Measurements from ENCODE around the gene CNTN4.

The CNTN4 gene

DNA sequence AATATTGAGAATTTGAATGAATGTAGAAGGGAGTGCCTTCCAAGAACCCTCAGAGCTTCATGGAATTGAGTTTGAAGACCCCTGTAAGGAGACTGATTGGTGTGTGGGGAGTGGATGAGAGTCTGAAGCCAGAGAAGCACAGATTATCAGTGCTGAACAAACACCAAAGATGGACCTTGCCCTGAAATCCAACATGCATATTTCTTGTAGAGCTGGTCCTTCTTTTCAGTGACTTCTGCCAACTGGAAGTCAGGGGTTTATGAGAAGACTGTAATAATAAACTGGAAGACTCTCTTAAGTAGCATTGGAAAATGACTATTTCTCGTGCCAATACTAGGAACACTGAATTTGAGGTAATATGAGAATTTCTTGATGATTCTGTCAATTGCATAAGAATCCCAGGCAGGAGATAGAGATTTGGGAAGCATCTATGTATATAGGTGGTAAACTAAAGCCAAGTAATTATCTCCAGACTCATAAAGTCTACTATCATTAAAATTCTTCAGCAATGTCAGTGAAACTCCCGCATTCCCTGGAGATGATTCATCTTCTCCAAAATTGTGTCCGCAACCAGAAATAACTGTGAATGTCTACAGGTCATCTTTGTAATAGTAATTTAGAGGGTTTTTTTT lies 797.8 kb downstream of the CNTN4 start:
- Histone ChIP-seq H3K36me3 (replicated peaks; ENCODE audit: insufficient read depth, low read length) (no peaks in the 10 kb centered on the region), H3K4me1 (ENCODE audit: low read length) (no peaks in the 10 kb centered on the region), H3K9ac (ENCODE audit: low read length) (no peak overlapping the region), H3K9me2 (replicated peaks; ENCODE audit: insufficient read depth, low read length) (no peaks in the 10 kb centered on the region), H3K4me2 (ENCODE audit: low read depth, low read length) (no peak overlapping the region), H3K27me3 (replicated peaks; ENCODE audit: insufficient read depth, low read length) (no peaks in the 10 kb centered on the region), H3K27ac (ENCODE audit: low read length) (no peak overlapping the region), H3K4me3 (ENCODE audit: low read length) (no peak overlapping the region), H3F3A (ENCODE audit: insufficient read depth, low read length) (no peaks in the 10 kb centered on the region), H4K20me1 (ENCODE audit: insufficient read depth, low read length) (no peaks in the 10 kb centered on the region), H3K9me3 (replicated peaks; ENCODE audit: insufficient read depth, low read length) (no peaks in the 10 kb centered on the region), H3K79me2 (ENCODE audit: low read length) (no peaks in the 10 kb centered on the region), H2AFZ (ENCODE audit: low read length) (no peak overlapping the region)
- no peak for TF ChIP-seq EZH2phosphoT487 (IDR thresholded peaks at IDR 0.05; ENCODE audit: low read length)
- TF ChIP-seq, protein P1, sequence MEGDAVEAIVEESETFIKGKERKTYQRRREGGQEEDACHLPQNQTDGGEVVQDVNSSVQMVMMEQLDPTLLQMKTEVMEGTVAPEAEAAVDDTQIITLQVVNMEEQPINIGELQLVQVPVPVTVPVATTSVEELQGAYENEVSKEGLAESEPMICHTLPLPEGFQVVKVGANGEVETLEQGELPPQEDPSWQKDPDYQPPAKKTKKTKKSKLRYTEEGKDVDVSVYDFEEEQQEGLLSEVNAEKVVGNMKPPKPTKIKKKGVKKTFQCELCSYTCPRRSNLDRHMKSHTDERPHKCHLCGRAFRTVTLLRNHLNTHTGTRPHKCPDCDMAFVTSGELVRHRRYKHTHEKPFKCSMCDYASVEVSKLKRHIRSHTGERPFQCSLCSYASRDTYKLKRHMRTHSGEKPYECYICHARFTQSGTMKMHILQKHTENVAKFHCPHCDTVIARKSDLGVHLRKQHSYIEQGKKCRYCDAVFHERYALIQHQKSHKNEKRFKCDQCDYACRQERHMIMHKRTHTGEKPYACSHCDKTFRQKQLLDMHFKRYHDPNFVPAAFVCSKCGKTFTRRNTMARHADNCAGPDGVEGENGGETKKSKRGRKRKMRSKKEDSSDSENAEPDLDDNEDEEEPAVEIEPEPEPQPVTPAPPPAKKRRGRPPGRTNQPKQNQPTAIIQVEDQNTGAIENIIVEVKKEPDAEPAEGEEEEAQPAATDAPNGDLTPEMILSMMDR (IDR thresholded peaks at IDR 0.05; ENCODE audit: low read length), result no peak
- no peak for TF ChIP-seq EZH2 (optimal IDR thresholded peaks at IDR 0.05; ENCODE audit: low read depth, low read length)
- no peak for DNase-seq

DNA sequence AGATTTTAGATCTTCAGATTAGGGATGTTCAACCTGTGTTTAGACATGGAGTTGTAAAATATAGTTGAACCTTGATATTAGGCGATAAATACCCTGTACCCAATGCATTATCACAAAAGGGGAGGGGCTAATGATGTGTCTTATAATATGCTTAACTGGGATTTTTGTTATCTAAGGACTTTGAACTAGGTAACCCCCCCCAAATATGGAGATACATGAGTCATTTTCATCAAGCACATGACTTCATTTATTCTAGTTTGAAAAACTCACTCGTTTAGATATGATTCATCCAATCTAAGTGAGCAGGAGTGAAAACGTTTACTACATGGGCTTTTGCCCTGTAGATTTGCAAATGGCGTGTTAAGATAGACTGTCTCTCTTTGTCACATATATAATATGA lies 799.2 kb downstream of the CNTN4 start:
- Histone ChIP-seq H3K4me1 (ENCODE audit: low read length) (no peaks in the 10 kb centered on the region), H3K4me2 (ENCODE audit: low read depth, low read length) (no peak overlapping the region), H4K20me1 (ENCODE audit: insufficient read depth, low read length) (no peaks in the 10 kb centered on the region), H2AFZ (ENCODE audit: low read length) (no peak overlapping the region), H3K27me3 (replicated peaks; ENCODE audit: insufficient read depth, low read length) (no peaks in the 10 kb centered on the region), H3K4me3 (ENCODE audit: low read length) (no peak overlapping the region), H3K9ac (ENCODE audit: low read length) (no peak overlapping the region), H3K9me2 (replicated peaks; ENCODE audit: insufficient read depth, low read length) (no peaks in the 10 kb centered on the region), H3K36me3 (replicated peaks; ENCODE audit: insufficient read depth, low read length) (no peaks in the 10 kb centered on the region), H3K79me2 (ENCODE audit: low read length) (no peaks in the 10 kb centered on the region), H3K9me3 (replicated peaks; ENCODE audit: insufficient read depth, low read length) (no peaks in the 10 kb centered on the region), H3F3A (ENCODE audit: insufficient read depth, low read length) (no peaks in the 10 kb centered on the region), H3K27ac (ENCODE audit: low read length) (no peak overlapping the region)
- no peak for DNase-seq
- TF ChIP-seq, protein P1 (IDR thresholded peaks at IDR 0.05; ENCODE audit: low read length), result no peak
- TF ChIP-seq EZH2 (optimal IDR thresholded peaks at IDR 0.05; ENCODE audit: low read depth, low read length) (no peak), EZH2phosphoT487 (IDR thresholded peaks at IDR 0.05; ENCODE audit: low read length) (no peak)

GRCh38 chr3:2898591-2899353 lies 800.1 kb downstream of the CNTN4 start:
- H3K4me2 ChIP-seq (ENCODE audit: low read depth, low read length), result no peak overlapping the region
- H3K4me3 ChIP-seq (ENCODE audit: low read length), result no peak overlapping the region
- H3K27ac ChIP-seq (ENCODE audit: low read length), result no peak overlapping the region
- H3K9ac ChIP-seq (ENCODE audit: low read length), result no peak overlapping the region
- no peaks in the 10 kb centered on the region for H3K9me3 ChIP-seq (replicated peaks; ENCODE audit: insufficient read depth, low read length)
- H3F3A ChIP-seq (ENCODE audit: insufficient read depth, low read length), result no peaks in the 10 kb centered on the region
- no peaks in the 10 kb centered on the region for H3K9me2 ChIP-seq (replicated peaks; ENCODE audit: insufficient read depth, low read length)
- no peaks in the 10 kb centered on the region for H3K27me3 ChIP-seq (replicated peaks; ENCODE audit: insufficient read depth, low read length)
- no peaks in the 10 kb centered on the region for H3K36me3 ChIP-seq (replicated peaks; ENCODE audit: insufficient read depth, low read length)
- DNase-seq, result no peak
- H3K4me1 ChIP-seq (ENCODE audit: low read length), result no peaks in the 10 kb centered on the region
- no peaks in the 10 kb centered on the region for H3K79me2 ChIP-seq (ENCODE audit: low read length)
- H4K20me1 ChIP-seq (ENCODE audit: insufficient read depth, low read length), result no peaks in the 10 kb centered on the region
- H2AFZ ChIP-seq (ENCODE audit: low read length), result no peak overlapping the region
- TF ChIP-seq, protein P1 (IDR thresholded peaks at IDR 0.05; ENCODE audit: low read length), result no peak
- TF ChIP-seq EZH2 (optimal IDR thresholded peaks at IDR 0.05; ENCODE audit: low read depth, low read length), result no peak
